Measurements from ENCODE around the gene ADGRE2.
"Not testable (repeated sequence)": the region's sequence is repeated elsewhere in the genome, so short reads cannot be mapped to it uniquely, and the experiment has no call there.

The ADGRE2 gene

DNA sequence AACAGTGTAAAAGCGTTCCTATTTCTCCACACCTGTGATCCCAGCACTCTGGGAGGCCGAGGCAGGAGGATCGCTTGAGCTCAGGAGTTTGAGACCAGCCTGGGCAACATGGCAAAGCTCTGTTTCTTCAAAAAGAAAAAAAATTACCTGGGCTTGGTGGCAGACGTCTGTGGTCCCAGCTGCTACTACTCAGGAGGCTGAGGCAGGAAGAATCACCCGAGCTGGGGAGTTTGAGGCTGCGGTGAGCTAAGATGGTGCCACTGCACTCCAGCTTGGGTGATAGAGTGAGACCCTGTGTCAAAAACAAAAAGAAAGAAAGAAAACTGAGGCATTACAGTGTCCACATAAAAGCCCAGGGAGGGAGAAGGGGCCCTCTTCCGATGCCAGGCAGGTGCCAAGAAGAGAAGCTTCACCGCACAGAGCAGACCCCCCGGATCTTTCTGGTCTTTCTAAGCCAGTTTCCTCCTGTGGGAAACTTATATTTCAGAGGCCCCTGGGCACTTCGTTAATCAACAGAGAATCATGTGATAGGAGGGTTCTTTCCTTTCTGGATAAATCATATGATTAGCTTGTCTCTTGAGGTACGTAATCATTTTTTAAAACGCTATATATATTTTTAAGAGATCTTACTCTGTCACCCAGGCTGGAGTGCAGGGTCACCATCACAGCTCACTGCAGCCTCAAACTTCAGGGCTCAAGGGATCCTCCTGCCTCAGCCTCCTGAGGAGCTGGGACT, at the start of gene ADGRE2:
TSS of gene ADGRE2 (minus strand) at position 451 of the 736 bp plus-strand sequence. CDS start 1,804 bp downstream, outside the sequence.
- not testable (repeated sequence) for DNase-seq (ENCODE audit: extremely low read depth in 1 of 2, low read depth in 1 of 2)

GRCh38 chr19:14826006-14826405, 47.6 kb upstream of the ADGRE2 start:
- DNase-seq (ENCODE audit: extremely low read depth in 1 of 2, low read depth in 1 of 2): no peak

DNA sequence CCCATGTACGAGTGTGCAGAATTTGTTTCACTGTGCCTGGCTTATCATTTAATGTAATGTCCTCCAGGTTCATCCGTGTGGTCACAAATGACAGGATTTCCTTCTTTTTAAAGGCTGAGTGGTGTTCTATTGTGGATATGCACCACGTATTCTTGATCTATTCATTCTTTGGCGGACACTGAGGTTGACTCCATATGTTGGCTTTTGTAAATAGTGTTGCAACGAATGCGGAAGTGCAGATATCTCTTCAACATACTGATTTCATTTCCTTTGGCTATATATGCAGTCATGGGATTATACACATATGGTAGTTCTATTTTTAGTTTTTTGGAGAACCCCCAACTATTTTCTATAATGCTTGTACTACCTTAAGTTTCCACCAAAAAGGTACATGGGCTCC, 43.6 kb upstream of the ADGRE2 start:
- no peak for DNase-seq (ENCODE audit: extremely low read depth in 1 of 2, low read depth in 1 of 2)

DNA sequence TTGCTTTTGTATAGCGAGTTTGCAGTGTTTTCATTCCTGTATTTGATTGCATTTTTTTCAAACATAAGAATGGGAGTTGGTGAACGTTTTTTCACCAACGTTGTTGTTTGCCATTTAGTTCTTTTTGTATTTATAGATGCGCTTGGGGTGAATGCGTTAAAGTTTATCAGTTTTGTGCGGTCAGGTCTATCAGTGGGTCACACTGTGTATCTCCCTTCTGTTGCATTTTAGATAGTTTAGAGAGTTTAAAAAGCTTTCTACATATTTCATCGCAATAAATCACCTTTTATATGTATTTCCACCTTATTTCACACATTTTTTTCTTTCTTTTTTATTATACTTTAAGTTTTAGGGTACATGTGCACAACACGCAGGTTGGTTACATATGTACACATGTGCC, 40.2 kb upstream of the ADGRE2 start:
- no peak for DNase-seq (ENCODE audit: extremely low read depth in 1 of 2, low read depth in 1 of 2)

DNA sequence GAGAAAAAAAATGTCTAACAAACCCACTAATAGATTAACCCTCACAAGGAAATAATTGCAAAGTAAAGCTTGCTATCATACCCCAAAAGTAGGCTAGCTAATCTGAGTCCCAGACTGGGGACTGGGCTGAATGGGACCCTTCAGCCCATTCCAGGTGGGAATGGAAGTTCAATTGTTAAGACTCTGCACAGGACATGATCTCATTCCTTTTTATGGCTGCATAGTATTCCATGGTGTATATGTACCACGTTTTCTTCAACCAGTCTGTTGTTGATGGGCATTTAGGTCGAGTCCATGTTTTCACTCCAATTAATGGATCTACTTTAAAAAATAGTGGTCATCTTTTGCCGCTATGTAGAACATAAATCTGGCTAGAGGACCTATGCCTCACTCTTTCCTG, 38.7 kb upstream of the ADGRE2 start:
- no peak for DNase-seq (ENCODE audit: extremely low read depth in 1 of 2, low read depth in 1 of 2)

GRCh38 chr19:14814982-14815652, 36.8 kb upstream of the ADGRE2 start:
- no peak for DNase-seq (ENCODE audit: extremely low read depth in 1 of 2, low read depth in 1 of 2)

- no peak for DNase-seq (ENCODE audit: extremely low read depth in 1 of 2, low read depth in 1 of 2)
Measured at GRCh38 chr19:14809272-14810057, 31.1 kb upstream of the ADGRE2 start.

DNA sequence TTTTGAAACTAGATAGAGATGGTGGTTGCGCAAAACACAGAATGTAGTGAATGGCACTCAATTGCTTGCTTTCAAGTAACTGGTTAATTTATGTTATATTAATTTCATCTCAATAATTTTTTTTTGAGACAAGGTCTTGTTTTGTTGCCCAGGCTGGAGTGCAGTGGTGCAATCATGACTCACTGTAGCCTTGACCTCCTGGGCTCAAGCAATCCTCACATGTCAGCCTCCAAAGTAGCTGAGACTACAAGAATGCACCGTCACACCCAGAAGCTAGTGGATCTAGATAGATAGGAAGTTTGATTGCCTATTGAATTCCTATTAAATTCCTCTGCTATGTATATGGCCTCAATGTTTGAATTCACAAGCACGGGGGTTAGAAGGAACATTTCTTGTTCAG, 26.4 kb upstream of the ADGRE2 start:
- DNase-seq (ENCODE audit: extremely low read depth in 1 of 2, low read depth in 1 of 2): no peak

GRCh38 chr19:14798760-14799159, 20.4 kb upstream of the ADGRE2 start:
- no peak for DNase-seq (ENCODE audit: extremely low read depth in 1 of 2, low read depth in 1 of 2)

- no peak for DNase-seq (ENCODE audit: extremely low read depth in 1 of 2, low read depth in 1 of 2)
Measured at GRCh38 chr19:14796021-14796420, 17.7 kb upstream of the ADGRE2 start.

DNA sequence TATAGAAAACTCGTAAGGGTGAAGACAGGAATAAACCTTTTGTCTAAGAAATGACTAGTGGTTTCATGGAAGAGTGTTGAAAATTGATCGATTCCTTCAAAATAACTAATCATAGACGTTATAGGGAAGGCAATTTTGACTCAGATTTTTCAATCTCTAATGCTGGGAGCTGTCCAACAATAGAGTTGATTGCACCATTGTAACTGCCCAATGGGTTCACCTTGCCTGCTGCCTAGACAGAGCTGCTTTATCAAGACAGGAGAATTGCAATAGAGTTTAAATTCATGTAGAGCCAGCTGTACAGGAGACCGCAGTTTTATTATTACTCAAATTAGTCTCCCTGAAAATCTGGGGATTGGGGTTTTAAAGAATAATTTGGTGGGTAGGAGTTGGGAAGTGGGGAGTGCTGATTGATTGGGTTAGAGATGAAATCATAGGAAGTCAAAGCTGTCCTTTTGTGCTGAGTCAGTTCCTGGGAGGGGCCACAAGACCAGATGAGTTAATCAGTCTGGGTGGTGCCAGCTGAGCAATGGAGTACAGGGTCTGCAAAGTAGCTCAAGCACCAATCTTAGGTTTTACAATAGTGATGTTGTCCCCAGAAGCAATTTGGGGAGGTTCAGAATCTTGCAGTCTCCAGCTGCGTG, 16.8 kb upstream of the ADGRE2 start:
- DNase-seq (ENCODE audit: extremely low read depth in 1 of 2, low read depth in 1 of 2): no peak

- DNase-seq (ENCODE audit: extremely low read depth in 1 of 2, low read depth in 1 of 2): not testable (repeated sequence)
Measured at GRCh38 chr19:14792250-14792649, 13.9 kb upstream of the ADGRE2 start.

GRCh38 chr19:14786421-14786851, 8.1 kb upstream of the ADGRE2 start:
- no peak for DNase-seq (ENCODE audit: extremely low read depth in 1 of 2, low read depth in 1 of 2)

DNA sequence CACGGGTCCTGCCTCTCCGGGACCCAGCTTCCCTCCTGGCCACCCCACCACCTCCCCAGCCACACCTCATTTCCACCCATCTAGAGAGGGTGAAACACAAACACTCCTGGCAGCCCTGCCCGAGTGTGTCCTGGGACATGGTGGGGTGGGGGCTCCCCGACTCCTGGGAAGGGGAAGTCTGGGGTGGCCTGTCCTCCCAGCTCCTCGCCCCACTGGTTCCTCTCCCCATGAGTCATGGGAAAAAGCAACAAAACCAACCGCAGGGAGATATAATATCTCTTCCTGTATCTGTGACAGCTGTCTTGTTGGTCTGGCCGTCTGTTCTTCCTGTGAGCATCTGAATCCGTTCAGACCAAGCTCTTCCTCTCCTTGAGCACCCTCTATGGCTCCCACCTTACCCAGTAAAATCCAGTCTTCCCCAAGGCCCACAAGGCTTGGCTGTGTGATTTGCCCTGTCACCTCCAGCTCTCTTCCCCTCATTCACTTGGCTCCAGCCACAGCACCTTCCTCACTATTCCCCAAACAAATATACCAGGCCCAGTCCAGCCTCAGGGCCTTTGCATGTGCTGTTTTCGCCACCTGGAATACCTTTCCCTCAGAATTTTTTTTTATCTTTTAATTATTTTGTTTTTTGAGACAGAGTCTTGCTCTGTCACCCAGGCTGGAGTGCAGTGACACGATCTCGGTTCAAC, 6.9 kb upstream of the ADGRE2 start:
- DNase-seq (ENCODE audit: extremely low read depth in 1 of 2, low read depth in 1 of 2): not testable (repeated sequence)

DNA sequence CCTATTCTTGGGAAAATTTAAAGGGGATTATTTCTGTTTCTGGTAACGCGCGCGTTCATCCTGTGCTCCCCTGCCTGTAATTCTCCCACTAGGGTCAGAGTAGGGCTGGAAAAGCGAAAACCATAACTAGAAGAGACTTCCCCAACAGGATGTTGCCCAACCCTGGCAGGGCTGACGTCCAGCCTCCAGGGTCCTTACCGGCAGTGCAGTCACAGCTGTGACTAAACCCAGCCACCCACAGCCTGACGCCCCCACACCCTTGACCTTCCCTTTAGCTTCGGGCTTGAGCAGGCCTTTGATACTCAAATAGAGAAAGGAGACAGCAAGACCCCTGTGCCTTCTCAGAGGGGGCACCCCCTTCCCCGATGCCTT, 6.4 kb upstream of the ADGRE2 start:
- DNase-seq (ENCODE audit: extremely low read depth in 1 of 2, low read depth in 1 of 2): peak; percentile 34 to 65

GRCh38 chr19:14783410-14783998, 5.1 kb upstream of the ADGRE2 start:
- not testable (repeated sequence) for DNase-seq (ENCODE audit: extremely low read depth in 1 of 2, low read depth in 1 of 2)

DNA sequence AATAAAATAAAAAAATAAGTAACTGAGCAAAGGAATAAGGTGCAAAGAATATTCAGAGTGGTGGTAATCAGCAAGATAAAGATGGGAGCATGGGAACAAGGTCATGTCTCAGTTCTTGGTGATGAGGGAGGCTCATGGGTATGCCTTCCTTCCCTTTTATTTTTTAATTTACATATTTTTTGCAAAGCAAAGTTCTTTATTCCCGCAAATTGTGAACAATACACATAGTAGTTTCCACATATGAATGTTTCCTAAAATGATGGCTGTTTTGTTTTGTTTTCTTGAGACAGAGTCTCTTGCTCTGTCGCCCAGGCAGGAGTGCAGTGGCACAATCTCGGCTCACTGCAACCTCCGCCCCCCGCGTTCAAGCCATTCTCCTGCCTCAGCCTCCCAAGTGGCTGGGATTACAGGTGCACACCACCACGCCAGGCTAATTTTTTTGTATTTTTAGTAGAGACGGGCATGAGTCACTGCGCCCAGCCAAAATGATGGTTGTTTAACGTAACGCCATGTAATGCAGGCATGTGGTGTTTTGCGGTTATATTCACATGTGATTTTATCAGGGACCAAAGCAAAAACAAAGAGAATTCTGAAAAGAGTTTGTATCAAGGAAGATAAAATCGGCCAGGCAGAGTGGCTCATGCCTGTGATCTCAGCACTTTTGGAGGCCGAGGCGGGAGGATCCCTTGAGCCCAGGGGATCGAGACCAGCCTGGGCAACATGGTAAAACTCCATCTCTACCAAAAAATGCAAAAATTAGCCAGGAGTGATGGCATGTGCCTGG, 4.5 kb upstream of the ADGRE2 start:
- no peak for DNase-seq (ENCODE audit: extremely low read depth in 1 of 2, low read depth in 1 of 2)

- DNase-seq (ENCODE audit: extremely low read depth in 1 of 2, low read depth in 1 of 2): not testable (repeated sequence)
Measured at GRCh38 chr19:14781713-14782536, 3.6 kb upstream of the ADGRE2 start.

Measured in stimulated activated CD8-positive, alpha-beta memory T cell treated with anti-CD3 and anti-CD28 coated beads, Interleukin-7, amount 100 ng/mL, for 48 hours (primary cell).